HEK293 (cell line): Measurements from ENCODE around the gene AKT3.

Experiments used
- CTCF ChIA-PET: fragments of 350-600 bp; formaldehyde crosslinking; extraction: SDS; loops from one replicate; lab custom pipeline; 2021; ENCODE audit warnings: antibody characterized with exemption; lab: Yijun Ruan, JAX
- POLR2A ChIA-PET: fragments of 300-600 bp; formaldehyde crosslinking; extraction: SDS; loops from one replicate; lab custom pipeline; 2020; ENCODE audit warnings: antibody characterized with exemption, inconsistent platforms; lab: Yijun Ruan, JAX
- H3K27ac ChIP-seq: fragments of 200-500 bp; sonication (Bioruptor generic); 2 replicates; pipeline ENCODE4 v1.5.1; 2014; ENCODE audit warnings: low read depth, low read length, control low read depth, inconsistent platforms; ENCODE audit errors: extremely low read depth
- H3K36me3 ChIP-seq, 2 experiments: fragments of 200-500 bp in 1 of 2; sonication (Bioruptor generic) in 1 of 2; 1 replicate in 1 of 2; 2 replicates in 1 of 2; pipeline ENCODE4 v1.5.1; 2014 to 2017; ENCODE audit warnings: inconsistent platforms in 2 of 2, low read length in 2 of 2; ENCODE audit not compliant: control insufficient read depth in 2 of 2, insufficient read depth in 1 of 2
- H3K4me1 ChIP-seq: fragments of 200-500 bp; sonication (Bioruptor generic); 2 replicates; pipeline ENCODE4 v1.5.1; 2014; ENCODE audit warnings: mild to moderate bottlenecking, low read length, inconsistent platforms; ENCODE audit not compliant: control insufficient read depth, insufficient read depth
- H3K4me3 ChIP-seq: 2 replicates; pipeline ENCODE4 v1.5.1; 2011; ENCODE audit warnings: low read depth, mild to moderate bottlenecking, control low read depth, low read length, moderate library complexity
- H3K9me3 ChIP-seq: fragments of 200-500 bp; sonication (Bioruptor generic); 2 replicates; pipeline ENCODE4 v1.5.1; 2014; ENCODE audit warnings: low read depth, low read length, inconsistent platforms; ENCODE audit not compliant: control insufficient read depth, insufficient read depth
- GLI4 ChIP-seq: fragments of 450-650 bp; formaldehyde crosslinking; IDR thresholded peaks from 2 replicates; pipeline ENCODE4 v1.5.1; 2016; ENCODE audit warnings: missing biosample characterization, missing genetic modification characterization
- KLF9 ChIP-seq: fragments of 450-650 bp; formaldehyde crosslinking; IDR thresholded peaks from 2 replicates; pipeline ENCODE4 v1.5.1; 2016; ENCODE audit warnings: missing biosample characterization, missing genetic modification characterization, low read depth
- RBAK ChIP-seq: fragments of 450-650 bp; formaldehyde crosslinking; IDR thresholded peaks from 2 replicates; pipeline ENCODE4 v1.5.1; 2016; ENCODE audit warnings: missing biosample characterization, missing genetic modification characterization
- SETDB1 ChIP-seq: IDR thresholded peaks from one replicate; pipeline ENCODE4 v1.6.1; 2017; ENCODE audit warnings: mild to moderate bottlenecking, low read length, moderate library complexity, mixed read lengths; ENCODE audit not compliant: insufficient read length
- YY1 ChIP-seq: fragments of 450-650 bp; formaldehyde crosslinking; IDR thresholded peaks from 2 replicates; pipeline ENCODE4 v1.5.1; 2018; ENCODE audit warnings: missing biosample characterization, missing genetic modification characterization
- ZNF24 ChIP-seq: fragments of 450-650 bp; formaldehyde crosslinking; IDR thresholded peaks from 2 replicates; pipeline ENCODE4 v1.5.1; 2016; ENCODE audit warnings: missing biosample characterization, missing genetic modification characterization
- ZNF266 ChIP-seq: fragments of 450-650 bp; formaldehyde crosslinking; IDR thresholded peaks from 2 replicates; pipeline ENCODE4 v1.5.1; 2016; ENCODE audit warnings: missing biosample characterization, missing genetic modification characterization, low read depth
- ZNF596 ChIP-seq: fragments of 450-650 bp; IDR thresholded peaks from 2 replicates; pipeline ENCODE4 v1.5.0; 2018; ENCODE audit warnings: missing biosample characterization, mild to moderate bottlenecking, missing genetic modification characterization, moderate library complexity
- ZNF664 ChIP-seq: fragments of 450-650 bp; formaldehyde crosslinking; IDR thresholded peaks from 2 replicates; pipeline ENCODE4 v1.5.1; 2016; ENCODE audit warnings: missing biosample characterization, missing genetic modification characterization
- ZNF670 ChIP-seq: fragments of 450-650 bp; formaldehyde crosslinking; IDR thresholded peaks from 2 replicates; pipeline ENCODE4 v1.5.1; 2016; ENCODE audit warnings: missing biosample characterization, missing genetic modification characterization, low read depth
- ZNF677 ChIP-seq: fragments of 450-650 bp; IDR thresholded peaks from 2 replicates; pipeline ENCODE4 v1.5.0; 2018; ENCODE audit warnings: missing biosample characterization, mild to moderate bottlenecking, missing genetic modification characterization, moderate library complexity
- ZNF704 ChIP-seq: fragments of 450-650 bp; formaldehyde crosslinking; IDR thresholded peaks from 2 replicates; pipeline ENCODE4 v1.5.1; 2016; ENCODE audit warnings: missing biosample characterization, missing genetic modification characterization
- ZNF76 ChIP-seq: fragments of 450-650 bp; formaldehyde crosslinking; IDR thresholded peaks from 2 replicates; pipeline ENCODE4; 2016; ENCODE audit warnings: low read depth, missing biosample characterization, missing genetic modification characterization, borderline replicate concordance
- ZSCAN23 ChIP-seq: fragments of 450-650 bp; formaldehyde crosslinking; IDR thresholded peaks from 2 replicates; pipeline ENCODE4 v1.5.1; 2016; ENCODE audit warnings: missing biosample characterization, missing genetic modification characterization
- TF ChIP-seq, protein P1 (sequence below): fragments of 450-650 bp; formaldehyde crosslinking; conservative IDR thresholded peaks from 2 replicates; pipeline ENCODE4 v1.5.1; 2016; ENCODE audit warnings: low read depth, missing biosample characterization, missing genetic modification characterization
- TF ChIP-seq, protein P2 (sequence below): fragments of 450-650 bp; formaldehyde crosslinking; IDR thresholded peaks from 2 replicates; pipeline ENCODE4 v1.5.1; 2016; ENCODE audit warnings: missing biosample characterization, missing genetic modification characterization
- TF ChIP-seq, protein P3 (sequence below): fragments of 450-650 bp; formaldehyde crosslinking; IDR thresholded peaks from 2 replicates; pipeline ENCODE4 v1.5.1; 2017; ENCODE audit warnings: missing biosample characterization, mild to moderate bottlenecking, missing genetic modification characterization, moderate library complexity
- TF ChIP-seq, protein P4 (sequence below): fragments of 450-650 bp; formaldehyde crosslinking; IDR thresholded peaks from 2 replicates; pipeline ENCODE4 v1.5.1; 2017; ENCODE audit warnings: missing biosample characterization, missing genetic modification characterization
- TF ChIP-seq, protein P5 (sequence below): fragments of 450-650 bp; formaldehyde crosslinking; IDR thresholded peaks from 2 replicates; pipeline ENCODE4 v1.5.1; 2016; ENCODE audit warnings: missing biosample characterization, missing genetic modification characterization

Gene AKT3

GRCh38 chr1:243559575-243560162 is 290.4 kb downstream of the AKT3 start (continued):
- TF ChIP-seq, protein P1, sequence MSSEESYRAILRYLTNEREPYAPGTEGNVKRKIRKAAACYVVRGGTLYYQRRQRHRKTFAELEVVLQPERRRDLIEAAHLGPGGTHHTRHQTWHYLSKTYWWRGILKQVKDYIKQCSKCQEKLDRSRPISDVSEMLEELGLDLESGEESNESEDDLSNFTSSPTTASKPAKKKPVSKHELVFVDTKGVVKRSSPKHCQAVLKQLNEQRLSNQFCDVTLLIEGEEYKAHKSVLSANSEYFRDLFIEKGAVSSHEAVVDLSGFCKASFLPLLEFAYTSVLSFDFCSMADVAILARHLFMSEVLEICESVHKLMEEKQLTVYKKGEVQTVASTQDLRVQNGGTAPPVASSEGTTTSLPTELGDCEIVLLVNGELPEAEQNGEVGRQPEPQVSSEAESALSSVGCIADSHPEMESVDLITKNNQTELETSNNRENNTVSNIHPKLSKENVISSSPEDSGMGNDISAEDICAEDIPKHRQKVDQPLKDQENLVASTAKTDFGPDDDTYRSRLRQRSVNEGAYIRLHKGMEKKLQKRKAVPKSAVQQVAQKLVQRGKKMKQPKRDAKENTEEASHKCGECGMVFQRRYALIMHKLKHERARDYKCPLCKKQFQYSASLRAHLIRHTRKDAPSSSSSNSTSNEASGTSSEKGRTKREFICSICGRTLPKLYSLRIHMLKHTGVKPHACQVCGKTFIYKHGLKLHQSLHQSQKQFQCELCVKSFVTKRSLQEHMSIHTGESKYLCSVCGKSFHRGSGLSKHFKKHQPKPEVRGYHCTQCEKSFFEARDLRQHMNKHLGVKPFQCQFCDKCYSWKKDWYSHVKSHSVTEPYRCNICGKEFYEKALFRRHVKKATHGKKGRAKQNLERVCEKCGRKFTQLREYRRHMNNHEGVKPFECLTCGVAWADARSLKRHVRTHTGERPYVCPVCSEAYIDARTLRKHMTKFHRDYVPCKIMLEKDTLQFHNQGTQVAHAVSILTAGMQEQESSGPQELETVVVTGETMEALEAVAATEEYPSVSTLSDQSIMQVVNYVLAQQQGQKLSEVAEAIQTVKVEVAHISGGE (tag by site-specific recombination), result no peak
- TF ChIP-seq RBAK (tag by site-specific recombination) (no peak), ZNF76 (tag by site-specific recombination) (no peak), ZNF664 (no peak), ZNF677 (tag by site-specific recombination) (no peak)

DNA sequence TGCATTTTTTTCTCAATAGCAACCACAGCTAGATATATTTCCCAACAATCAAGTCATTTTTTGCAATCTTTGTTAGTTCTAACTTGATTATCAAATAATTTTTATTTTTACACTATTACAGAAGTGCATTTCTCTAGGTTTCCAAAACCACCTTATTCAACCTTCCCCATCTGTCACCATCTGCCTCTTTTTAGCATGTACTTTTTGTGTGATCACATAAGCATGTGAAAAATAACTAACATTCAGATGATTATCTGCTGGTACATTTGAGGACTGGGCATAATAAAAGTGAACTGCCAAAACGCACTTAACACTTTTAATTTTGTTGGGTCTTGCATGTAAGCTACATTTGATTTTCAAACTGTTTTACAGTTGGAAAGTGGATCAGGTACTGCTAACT is 291.5 kb downstream of the AKT3 start:
- Histone ChIP-seq H3K27ac (no peak overlapping the region), H3K36me3 (peaks cover 15 to 17% of the 10 kb centered on the region in 2 experiments; a peak in 2 of 3 replicates), H3K9me3 (no peaks in the 10 kb centered on the region)
- CTCF ChIA-PET, result no interaction called here
- TF ChIP-seq YY1 (tag by site-specific recombination) (no peak), ZNF266 (tag by site-specific recombination) (no peak), ZNF704 (no peak), ZNF24 (tag by site-specific recombination) (no peak), ZNF670 (tag by site-specific recombination) (no peak), ZNF596 (tag by site-specific recombination) (no peak), ZSCAN23 (tag by site-specific recombination) (no peak), SETDB1 (no peak), KLF9 (no peak), GLI4 (tag by site-specific recombination) (no peak)
- TF ChIP-seq, protein P2, sequence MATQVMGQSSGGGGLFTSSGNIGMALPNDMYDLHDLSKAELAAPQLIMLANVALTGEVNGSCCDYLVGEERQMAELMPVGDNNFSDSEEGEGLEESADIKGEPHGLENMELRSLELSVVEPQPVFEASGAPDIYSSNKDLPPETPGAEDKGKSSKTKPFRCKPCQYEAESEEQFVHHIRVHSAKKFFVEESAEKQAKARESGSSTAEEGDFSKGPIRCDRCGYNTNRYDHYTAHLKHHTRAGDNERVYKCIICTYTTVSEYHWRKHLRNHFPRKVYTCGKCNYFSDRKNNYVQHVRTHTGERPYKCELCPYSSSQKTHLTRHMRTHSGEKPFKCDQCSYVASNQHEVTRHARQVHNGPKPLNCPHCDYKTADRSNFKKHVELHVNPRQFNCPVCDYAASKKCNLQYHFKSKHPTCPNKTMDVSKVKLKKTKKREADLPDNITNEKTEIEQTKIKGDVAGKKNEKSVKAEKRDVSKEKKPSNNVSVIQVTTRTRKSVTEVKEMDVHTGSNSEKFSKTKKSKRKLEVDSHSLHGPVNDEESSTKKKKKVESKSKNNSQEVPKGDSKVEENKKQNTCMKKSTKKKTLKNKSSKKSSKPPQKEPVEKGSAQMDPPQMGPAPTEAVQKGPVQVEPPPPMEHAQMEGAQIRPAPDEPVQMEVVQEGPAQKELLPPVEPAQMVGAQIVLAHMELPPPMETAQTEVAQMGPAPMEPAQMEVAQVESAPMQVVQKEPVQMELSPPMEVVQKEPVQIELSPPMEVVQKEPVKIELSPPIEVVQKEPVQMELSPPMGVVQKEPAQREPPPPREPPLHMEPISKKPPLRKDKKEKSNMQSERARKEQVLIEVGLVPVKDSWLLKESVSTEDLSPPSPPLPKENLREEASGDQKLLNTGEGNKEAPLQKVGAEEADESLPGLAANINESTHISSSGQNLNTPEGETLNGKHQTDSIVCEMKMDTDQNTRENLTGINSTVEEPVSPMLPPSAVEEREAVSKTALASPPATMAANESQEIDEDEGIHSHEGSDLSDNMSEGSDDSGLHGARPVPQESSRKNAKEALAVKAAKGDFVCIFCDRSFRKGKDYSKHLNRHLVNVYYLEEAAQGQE (tag by site-specific recombination), result no peak
- TF ChIP-seq, protein P3, sequence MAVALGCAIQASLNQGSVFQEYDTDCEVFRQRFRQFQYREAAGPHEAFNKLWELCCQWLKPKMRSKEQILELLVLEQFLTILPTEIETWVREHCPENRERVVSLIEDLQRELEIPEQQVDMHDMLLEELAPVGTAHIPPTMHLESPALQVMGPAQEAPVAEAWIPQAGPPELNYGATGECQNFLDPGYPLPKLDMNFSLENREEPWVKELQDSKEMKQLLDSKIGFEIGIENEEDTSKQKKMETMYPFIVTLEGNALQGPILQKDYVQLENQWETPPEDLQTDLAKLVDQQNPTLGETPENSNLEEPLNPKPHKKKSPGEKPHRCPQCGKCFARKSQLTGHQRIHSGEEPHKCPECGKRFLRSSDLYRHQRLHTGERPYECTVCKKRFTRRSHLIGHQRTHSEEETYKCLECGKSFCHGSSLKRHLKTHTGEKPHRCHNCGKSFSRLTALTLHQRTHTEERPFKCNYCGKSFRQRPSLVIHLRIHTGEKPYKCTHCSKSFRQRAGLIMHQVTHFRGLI (tag by site-specific recombination), result no peak
- TF ChIP-seq, protein P4, sequence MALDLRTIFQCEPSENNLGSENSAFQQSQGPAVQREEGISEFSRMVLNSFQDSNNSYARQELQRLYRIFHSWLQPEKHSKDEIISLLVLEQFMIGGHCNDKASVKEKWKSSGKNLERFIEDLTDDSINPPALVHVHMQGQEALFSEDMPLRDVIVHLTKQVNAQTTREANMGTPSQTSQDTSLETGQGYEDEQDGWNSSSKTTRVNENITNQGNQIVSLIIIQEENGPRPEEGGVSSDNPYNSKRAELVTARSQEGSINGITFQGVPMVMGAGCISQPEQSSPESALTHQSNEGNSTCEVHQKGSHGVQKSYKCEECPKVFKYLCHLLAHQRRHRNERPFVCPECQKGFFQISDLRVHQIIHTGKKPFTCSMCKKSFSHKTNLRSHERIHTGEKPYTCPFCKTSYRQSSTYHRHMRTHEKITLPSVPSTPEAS (tag by site-specific recombination), result no peak
- TF ChIP-seq, protein P5, sequence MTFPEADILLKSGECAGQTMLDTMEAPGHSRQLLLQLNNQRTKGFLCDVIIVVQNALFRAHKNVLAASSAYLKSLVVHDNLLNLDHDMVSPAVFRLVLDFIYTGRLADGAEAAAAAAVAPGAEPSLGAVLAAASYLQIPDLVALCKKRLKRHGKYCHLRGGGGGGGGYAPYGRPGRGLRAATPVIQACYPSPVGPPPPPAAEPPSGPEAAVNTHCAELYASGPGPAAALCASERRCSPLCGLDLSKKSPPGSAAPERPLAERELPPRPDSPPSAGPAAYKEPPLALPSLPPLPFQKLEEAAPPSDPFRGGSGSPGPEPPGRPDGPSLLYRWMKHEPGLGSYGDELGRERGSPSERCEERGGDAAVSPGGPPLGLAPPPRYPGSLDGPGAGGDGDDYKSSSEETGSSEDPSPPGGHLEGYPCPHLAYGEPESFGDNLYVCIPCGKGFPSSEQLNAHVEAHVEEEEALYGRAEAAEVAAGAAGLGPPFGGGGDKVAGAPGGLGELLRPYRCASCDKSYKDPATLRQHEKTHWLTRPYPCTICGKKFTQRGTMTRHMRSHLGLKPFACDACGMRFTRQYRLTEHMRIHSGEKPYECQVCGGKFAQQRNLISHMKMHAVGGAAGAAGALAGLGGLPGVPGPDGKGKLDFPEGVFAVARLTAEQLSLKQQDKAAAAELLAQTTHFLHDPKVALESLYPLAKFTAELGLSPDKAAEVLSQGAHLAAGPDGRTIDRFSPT (tag by site-specific recombination), result no peak
- TF ChIP-seq, all 188 proteins: peak for 0
- Histone ChIP-seq H3K4me3 (no peak overlapping the region), H3K4me1 (0 out of 2 replicates have a peak, but pooled peaks cover 2% of the 10 kb centered on the region)
- POLR2A ChIA-PET, result no interaction called here
